Esophagus (tissue), 2 donors: Measurements from ENCODE around the gene SMYD1. TPM values are rescaled to one million over a fixed set of nuclear protein-coding genes. Genes with fewer than 3 reads are reported as not detected.

Experiments
- H3K27ac ChIP-seq, 2 donors: one replicate each; pipeline ENCODE4 v1.5.1; 2013; ENCODE audit warnings: low read depth in 2 of 2, mild to moderate bottlenecking in 2 of 2, inconsistent platforms in 1 of 2, low read length in 1 of 2, moderate library complexity in 1 of 2
- H3K27me3 ChIP-seq, 2 donors: one replicate each; pipeline ENCODE4 v1.6.1; 2013; ENCODE audit warnings: low read length in 2 of 2, control low read depth in 1 of 2, mild to moderate bottlenecking in 1 of 2; ENCODE audit not compliant: insufficient read depth in 2 of 2, control insufficient read depth in 1 of 2
- H3K36me3 ChIP-seq, 2 donors: one replicate each; pipeline ENCODE4 v1.6.1; 2013; ENCODE audit warnings: low read length in 1 of 2; ENCODE audit not compliant: control insufficient read depth in 2 of 2, insufficient read depth in 2 of 2
- H3K4me1 ChIP-seq, 2 donors: one replicate each; pipeline ENCODE4 v1.6.1; 2013; ENCODE audit warnings: low read length in 1 of 2; ENCODE audit not compliant: control insufficient read depth in 2 of 2, insufficient read depth in 2 of 2
- H3K4me3 ChIP-seq, 2 donors: one replicate each; pipeline ENCODE4 v1.5.1; 2013; ENCODE audit warnings: low read length in 2 of 2, mild to moderate bottlenecking in 2 of 2, low read depth in 1 of 2, moderate library complexity in 1 of 2
- H3K9me3 ChIP-seq, 2 donors: one replicate each; pipeline ENCODE4 v1.6.1; 2013; ENCODE audit warnings: mild to moderate bottlenecking in 2 of 2, low read depth in 1 of 2, low read length in 1 of 2, moderate library complexity in 1 of 2; ENCODE audit not compliant: control insufficient read depth in 2 of 2, insufficient read depth in 1 of 2
- WGBS, 2 donors: extraction: QIAGEN DNeasy Blood & Tissue Kit; methylation state at CpG; one replicate each; pipeline ENCODE4 v1.1.7; 2013; 5-methylcytosine and 5-hydroxymethylcytosine counted together
- polyA plus RNA-seq, 2 donors: library from polyadenylated mRNA; stranded (reverse); fragments of 200-250 nt; gene quantifications; one replicate each; pipeline ENCODE4 v1.2.3, GENCODE V29; 2013
- donor health status: healthy with polysubstance abuse.
- donor health status: Bipolar disorder and iron deficiency.

Gene SMYD1
- polyA plus RNA-seq, 2 donors, result 0.04 to 0.10 TPM

- no peaks in the 10 kb centered on the region for H3K36me3 ChIP-seq
- 77 to 78% methylated on average over 4 of the region's 4 CpGs for WGBS, 2 donors
These were observed 1.1 kb upstream of the SMYD1 start for GRCh38 chr2:88066543-88066942.

GRCh38 chr2:88067189-88067588 lies 436 bp upstream of the SMYD1 start:
- Histone ChIP-seq H3K4me1 (no peaks in the 10 kb centered on the region), H3K27ac (no peak overlapping the region)

More at GRCh38 chr2:88066543-88066942, 1.1 kb upstream of the SMYD1 start:
- Histone ChIP-seq H3K4me1 (no peaks in the 10 kb centered on the region), H3K4me3 (no peak overlapping the region), H3K9me3 (no peaks in the 10 kb centered on the region), H3K27me3 (no peaks in the 10 kb centered on the region), H3K27ac (no peak overlapping the region)

GRCh38 chr2:88068044-88068443 lies 419 bp downstream of the SMYD1 start:
- H3K27ac ChIP-seq, result no peak overlapping the region
- 77 to 80% methylated on average over 2 of the region's 2 CpGs for WGBS, 2 donors

More at GRCh38 chr2:88067189-88067588, 436 bp upstream of the SMYD1 start:
- H3K36me3 ChIP-seq, result no peaks in the 10 kb centered on the region
- 86 to 90% methylated on average over 5 of the region's 5 CpGs for WGBS, 2 donors
- no peaks in the 10 kb centered on the region for H3K9me3 ChIP-seq
- H3K4me3 ChIP-seq, result no peak overlapping the region
- no peaks in the 10 kb centered on the region for H3K27me3 ChIP-seq

GRCh38 chr2:88069117-88069516 lies 1.5 kb downstream of the SMYD1 start:
- Histone ChIP-seq H3K4me1 (no peaks in the 10 kb centered on the region), H3K27me3 (peaks cover 0 to under 1% of the 10 kb centered on the region in 2 donors), H3K4me3 (no peak overlapping the region), H3K36me3 (no peaks in the 10 kb centered on the region), H3K27ac (no peak overlapping the region), H3K9me3 (no peaks in the 10 kb centered on the region)

More at GRCh38 chr2:88068044-88068443, 419 bp downstream of the SMYD1 start:
- H3K36me3 ChIP-seq, result no peaks in the 10 kb centered on the region
- H3K27me3 ChIP-seq, result no peaks in the 10 kb centered on the region
- no peak overlapping the region for H3K4me3 ChIP-seq
- no peaks in the 10 kb centered on the region for H3K9me3 ChIP-seq
- no peaks in the 10 kb centered on the region for H3K4me1 ChIP-seq

- Histone ChIP-seq H3K36me3 (no peaks in the 10 kb centered on the region), H3K27me3 (peaks cover 0 to 2% of the 10 kb centered on the region in 2 donors), H3K27ac (no peak overlapping the region), H3K9me3 (no peaks in the 10 kb centered on the region), H3K4me1 (no peaks in the 10 kb centered on the region), H3K4me3 (no peak overlapping the region)
- 71 to 77% methylated on average over 1 of the region's 1 CpG for WGBS, 2 donors
These were observed 2.4 kb downstream of the SMYD1 start for GRCh38 chr2:88070055-88070454.

- Histone ChIP-seq H3K9me3 (no peaks in the 10 kb centered on the region), H3K4me1 (no peaks in the 10 kb centered on the region), H3K4me3 (no peak overlapping the region), H3K27ac (no peak overlapping the region), H3K27me3 (peaks cover 0 to 2% of the 10 kb centered on the region in 2 donors), H3K36me3 (no peaks in the 10 kb centered on the region)
- 90 to 94% methylated on average over 2 of the region's 2 CpGs for WGBS, 2 donors
These were observed 3.7 kb downstream of the SMYD1 start for GRCh38 chr2:88071365-88071764.

- no peaks in the 10 kb centered on the region for H3K9me3 ChIP-seq
- H3K27ac ChIP-seq, result no peak overlapping the region
- no peaks in the 10 kb centered on the region for H3K36me3 ChIP-seq
- H3K27me3 ChIP-seq, result peaks cover 0 to 2% of the 10 kb centered on the region in 2 donors
- H3K4me3 ChIP-seq, result no peak overlapping the region
- no peaks in the 10 kb centered on the region for H3K4me1 ChIP-seq
These were observed 6.5 kb downstream of the SMYD1 start for GRCh38 chr2:88074150-88074549.

GRCh38 chr2:88074854-88075292 lies 7.2 kb downstream of the SMYD1 start:
- 30 to 49% methylated on average over 4 of the region's 4 CpGs for WGBS, 2 donors
- Histone ChIP-seq H3K27me3 (peaks cover 0 to 2% of the 10 kb centered on the region in 2 donors), H3K4me3 (no peak overlapping the region), H3K9me3 (no peaks in the 10 kb centered on the region), H3K27ac (no peak overlapping the region), H3K4me1 (no peaks in the 10 kb centered on the region), H3K36me3 (no peaks in the 10 kb centered on the region)

GRCh38 chr2:88077080-88077479 lies 9.5 kb downstream of the SMYD1 start:
- Histone ChIP-seq H3K4me1 (no peaks in the 10 kb centered on the region), H3K9me3 (no peaks in the 10 kb centered on the region), H3K27ac (no peak overlapping the region), H3K4me3 (no peak overlapping the region), H3K27me3 (peaks cover 0 to 2% of the 10 kb centered on the region in 2 donors), H3K36me3 (no peaks in the 10 kb centered on the region)
- 79 to 83% methylated on average over 8 of the region's 8 CpGs for WGBS, 2 donors

- H3K27me3 ChIP-seq, result peaks cover 0 to 2% of the 10 kb centered on the region in 2 donors
- H3K36me3 ChIP-seq, result no peaks in the 10 kb centered on the region
- H3K27ac ChIP-seq, result no peak overlapping the region
- H3K4me3 ChIP-seq, result no peak overlapping the region
- H3K4me1 ChIP-seq, result no peaks in the 10 kb centered on the region
- no peaks in the 10 kb centered on the region for H3K9me3 ChIP-seq
- WGBS, 2 donors, result 48 to 61% methylated on average over 3 of the region's 3 CpGs
These were observed 11.1 kb downstream of the SMYD1 start for GRCh38 chr2:88078643-88079172.
